ENCODE data around the gene KRAS.

DNA sequence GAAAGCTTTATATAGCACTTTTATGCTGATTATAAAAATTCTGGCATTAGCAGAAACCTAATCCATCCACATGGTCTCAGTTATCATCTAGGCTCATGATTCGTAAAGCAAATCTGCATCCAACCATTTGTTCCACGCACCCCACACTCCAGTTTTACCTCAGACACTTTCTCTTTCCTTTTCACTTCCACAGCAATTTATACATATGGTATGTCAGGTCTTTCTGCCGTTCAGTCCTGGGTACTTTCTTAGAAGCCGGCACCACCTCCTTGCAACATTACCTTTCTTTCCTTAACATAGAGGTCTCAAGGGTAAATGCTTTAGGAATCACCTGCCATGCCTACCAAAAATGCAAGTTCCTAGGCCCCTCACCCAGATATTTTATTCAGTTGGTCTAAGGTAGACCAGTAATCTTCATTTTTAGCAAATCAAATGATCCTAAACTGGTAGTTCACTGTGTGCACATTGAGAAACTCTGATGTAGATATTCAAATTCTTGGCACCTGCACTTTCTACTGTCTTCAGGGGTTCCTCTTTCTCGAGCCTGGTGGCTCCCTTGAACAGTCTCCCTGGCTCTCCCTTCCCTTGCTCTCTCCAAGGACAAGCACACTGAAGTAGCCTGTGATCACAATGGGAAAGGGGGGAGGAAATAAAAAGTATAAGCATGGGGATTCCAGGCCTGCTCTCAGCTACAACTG is 2.8 kb upstream of the KRAS start:
- no peak for TF ChIP-seq CBX1 (IDR thresholded peaks at IDR 0.05; ENCODE audit: low read depth)
- TF ChIP-seq ZNF430 (CRISPR knock-in tag; IDR thresholded peaks at IDR 0.05) = no peak
- TF ChIP-seq ZFYVE20 (CRISPR knock-in tag; IDR thresholded peaks at IDR 0.05; ENCODE audit: borderline replicate concordance, low read depth) = no peak
- TF ChIP-seq, protein P1, sequence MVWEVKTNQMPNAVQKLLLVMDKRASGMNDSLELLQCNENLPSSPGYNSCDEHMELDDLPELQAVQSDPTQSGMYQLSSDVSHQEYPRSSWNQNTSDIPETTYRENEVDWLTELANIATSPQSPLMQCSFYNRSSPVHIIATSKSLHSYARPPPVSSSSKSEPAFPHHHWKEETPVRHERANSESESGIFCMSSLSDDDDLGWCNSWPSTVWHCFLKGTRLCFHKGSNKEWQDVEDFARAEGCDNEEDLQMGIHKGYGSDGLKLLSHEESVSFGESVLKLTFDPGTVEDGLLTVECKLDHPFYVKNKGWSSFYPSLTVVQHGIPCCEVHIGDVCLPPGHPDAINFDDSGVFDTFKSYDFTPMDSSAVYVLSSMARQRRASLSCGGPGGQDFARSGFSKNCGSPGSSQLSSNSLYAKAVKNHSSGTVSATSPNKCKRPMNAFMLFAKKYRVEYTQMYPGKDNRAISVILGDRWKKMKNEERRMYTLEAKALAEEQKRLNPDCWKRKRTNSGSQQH (CRISPR knock-in tag; IDR thresholded peaks at IDR 0.05; ENCODE audit: low read depth) = no peak
